HCT116 (cell line): ENCODE results near the gene ARVCF. TPM values are rescaled to one million over a fixed set of nuclear protein-coding genes. Genes with fewer than 3 reads are reported as not detected.

Experiments used
- ATAC-seq: fragments of 200-7000 bp; cut with Tn5 transposase; 2 replicates; pipeline ENCODE4 v1.9.1; 2020; ENCODE audit warnings: mild to moderate bottlenecking, moderate library complexity
- BruUV-seq: library from RNA; stranded (reverse); fragments of 400-500 nt; replicated peaks from 2 replicates; lab custom pipeline; 2021; lab: Mats Ljungman, UMichigan
- CTCF ChIA-PET: fragments of 300-600 bp; sonication (Branson Sonifier 250); formaldehyde crosslinking; loops from one replicate; lab custom pipeline; 2021; ENCODE audit warnings: antibody characterized with exemption; lab: Charles Lee
- POLR2A ChIA-PET: fragments of 300-600, 350-600 bp; sonication (Branson Sonifier 250); formaldehyde crosslinking; loops from one replicate; lab custom pipeline; 2021; ENCODE audit warnings: antibody characterized with exemption; lab: Charles Lee
- RAD21 ChIA-PET, 2 experiments: fragments of 300-600 bp; sonication (Branson Sonifier 250); formaldehyde crosslinking; loops; one replicate each; lab custom pipeline; 2023; ENCODE audit warnings: low total read pairs in 2 of 2; ENCODE audit not compliant: uncharacterized antibody in 2 of 2, unreplicated experiment in 2 of 2, low non-redundant PET in 1 of 2; lab: Charles Lee
- DNase-seq: peaks from one replicate; pipeline ENCODE4 v3.0.0-alpha.2; 2010; ENCODE audit warnings: low read depth, low spot score
- H2AFZ ChIP-seq: fragments of 200-600 bp; shearing (Covaris generic), sonication (generic); 2 replicates; pipeline ENCODE4 v1.6.1; 2017; ENCODE audit warnings: low read depth, mixed run types, mixed read lengths, antibody characterized with exemption, low read length; ENCODE audit not compliant: poor library complexity, severe bottlenecking
- H3K27ac ChIP-seq: 2 replicates; pipeline ENCODE4 v1.5.1; 2012; ENCODE audit warnings: low read depth, low read length
- H3K27me3 ChIP-seq: fragments of 200-600 bp; sonication (generic); 2 replicates; pipeline ENCODE4 v1.6.1; 2016; ENCODE audit warnings: mixed run types, low read length, mixed read lengths; ENCODE audit not compliant: insufficient read depth
- H3K36me3 ChIP-seq, 2 experiments: fragments of 200-500 bp in 1 of 2; fragments of 200-600 bp in 1 of 2; sonication (Bioruptor generic) in 1 of 2; sonication (generic) in 1 of 2; 2 replicates each; pipeline versions ENCODE4 v1.5.1 to v1.6.1; 2014 to 2016; ENCODE audit warnings: low read length in 2 of 2, inconsistent platforms in 1 of 2, mixed read lengths in 1 of 2, mixed run types in 1 of 2; ENCODE audit not compliant: insufficient read depth in 2 of 2, control insufficient read depth in 1 of 2
- H3K4me1 ChIP-seq, 2 experiments: fragments of 200-600 bp in 1 of 2; sonication (generic) in 1 of 2; 2 replicates each; pipeline versions ENCODE4 v1.5.1 to v1.6.1; 2012 to 2017; ENCODE audit warnings: low read length in 2 of 2, inconsistent platforms in 1 of 2, mild to moderate bottlenecking in 1 of 2, mixed read lengths in 1 of 2, mixed run types in 1 of 2, moderate library complexity in 1 of 2; ENCODE audit not compliant: insufficient read depth in 2 of 2, control insufficient read depth in 1 of 2
- H3K4me2 ChIP-seq: fragments of 200-600 bp; sonication (generic); 2 replicates; pipeline ENCODE4 v1.6.1; 2017; ENCODE audit warnings: mixed run types, low read length, mixed read lengths
- H3K4me3 ChIP-seq, 2 experiments: fragments of 200-600 bp in 1 of 2; sonication (generic) in 1 of 2; replicated peaks in 1 of 2; 2 replicates each; pipeline ENCODE4 v1.5.1; 2011 to 2016; ENCODE audit warnings: low read length in 2 of 2, control low read depth in 1 of 2, low read depth in 1 of 2, mild to moderate bottlenecking in 1 of 2, mixed read lengths in 1 of 2, mixed run types in 1 of 2
- H3K79me2 ChIP-seq: fragments of 200-600 bp; sonication (generic); 2 replicates; pipeline ENCODE4 v1.6.1; 2017; ENCODE audit warnings: mild to moderate bottlenecking, mixed run types, low read length, moderate library complexity, mixed read lengths; ENCODE audit not compliant: insufficient read depth
- H3K9ac ChIP-seq: fragments of 200-600 bp; sonication (generic); 2 replicates; pipeline ENCODE4 v1.6.1; 2016; ENCODE audit warnings: low read length, mixed read lengths
- H3K9me2 ChIP-seq: fragments of 200-600 bp; sonication (generic), shearing (Covaris generic); 2 replicates; pipeline ENCODE4 v1.6.1; 2017; ENCODE audit warnings: mixed run types, mild to moderate bottlenecking, moderate library complexity; ENCODE audit not compliant: insufficient read depth
- H3K9me3 ChIP-seq, 2 experiments: fragments of 200-500 bp in 1 of 2; fragments of 200-600 bp in 1 of 2; sonication (Bioruptor generic) in 1 of 2; sonication (generic) in 1 of 2; 2 replicates each; pipeline ENCODE4 v1.6.1; 2014 to 2017; ENCODE audit warnings: low read length in 2 of 2, mixed read lengths in 2 of 2, inconsistent platforms in 1 of 2, low read depth in 1 of 2, mild to moderate bottlenecking in 1 of 2, mixed run types in 1 of 2, moderate library complexity in 1 of 2; ENCODE audit not compliant: control insufficient read depth in 1 of 2, insufficient read depth in 1 of 2
- H4K20me1 ChIP-seq: fragments of 200-600 bp; sonication (generic), shearing (Covaris generic); 2 replicates; pipeline ENCODE4 v1.6.1; 2017; ENCODE audit warnings: mixed run types, mild to moderate bottlenecking, moderate library complexity; ENCODE audit not compliant: insufficient read depth
- ATF3 ChIP-seq: IDR thresholded peaks from 2 replicates; pipeline ENCODE4 v1.6.1; 2012
- CBX3 ChIP-seq: IDR thresholded peaks from 2 replicates; pipeline ENCODE4 v1.6.1; 2012; ENCODE audit warnings: low read depth
- EGR1 ChIP-seq: IDR thresholded peaks from 2 replicates; pipeline ENCODE4 v1.6.1; 2012; ENCODE audit warnings: low read depth
- EZH2 ChIP-seq: fragments of 200-600 bp; sonication (generic); IDR thresholded peaks from 2 replicates; pipeline ENCODE4 v1.6.1; 2017; ENCODE audit warnings: antibody characterized with exemption, mixed run types
- YY1 ChIP-seq: IDR thresholded peaks from 2 replicates; pipeline ENCODE4 v1.6.1; 2011; ENCODE audit warnings: low read length, low read depth, moderate library complexity, mild to moderate bottlenecking; ENCODE audit not compliant: insufficient replicate concordance; ENCODE audit errors: extremely low read depth
- ZFX ChIP-seq: fragments of 450-650 bp; IDR thresholded peaks from 2 replicates; pipeline ENCODE4 v1.6.1; 2017
- intact Hi-C: fragments of 100-400 bp; cut with micrococcal nuclease; formaldehyde crosslinking; loops from 2 replicates; pipeline ENCODE4 v1.10.0; 2022
- total RNA-seq: library from RNA; stranded (reverse); gene quantifications from one replicate; pipeline ENCODE4 v1.2.1, GENCODE V29; 2021; ENCODE audit not compliant: unreplicated experiment

ARVCF gene
- total RNA-seq, 1 experiment from 2014 or later, result 42.8 TPM

DNA sequence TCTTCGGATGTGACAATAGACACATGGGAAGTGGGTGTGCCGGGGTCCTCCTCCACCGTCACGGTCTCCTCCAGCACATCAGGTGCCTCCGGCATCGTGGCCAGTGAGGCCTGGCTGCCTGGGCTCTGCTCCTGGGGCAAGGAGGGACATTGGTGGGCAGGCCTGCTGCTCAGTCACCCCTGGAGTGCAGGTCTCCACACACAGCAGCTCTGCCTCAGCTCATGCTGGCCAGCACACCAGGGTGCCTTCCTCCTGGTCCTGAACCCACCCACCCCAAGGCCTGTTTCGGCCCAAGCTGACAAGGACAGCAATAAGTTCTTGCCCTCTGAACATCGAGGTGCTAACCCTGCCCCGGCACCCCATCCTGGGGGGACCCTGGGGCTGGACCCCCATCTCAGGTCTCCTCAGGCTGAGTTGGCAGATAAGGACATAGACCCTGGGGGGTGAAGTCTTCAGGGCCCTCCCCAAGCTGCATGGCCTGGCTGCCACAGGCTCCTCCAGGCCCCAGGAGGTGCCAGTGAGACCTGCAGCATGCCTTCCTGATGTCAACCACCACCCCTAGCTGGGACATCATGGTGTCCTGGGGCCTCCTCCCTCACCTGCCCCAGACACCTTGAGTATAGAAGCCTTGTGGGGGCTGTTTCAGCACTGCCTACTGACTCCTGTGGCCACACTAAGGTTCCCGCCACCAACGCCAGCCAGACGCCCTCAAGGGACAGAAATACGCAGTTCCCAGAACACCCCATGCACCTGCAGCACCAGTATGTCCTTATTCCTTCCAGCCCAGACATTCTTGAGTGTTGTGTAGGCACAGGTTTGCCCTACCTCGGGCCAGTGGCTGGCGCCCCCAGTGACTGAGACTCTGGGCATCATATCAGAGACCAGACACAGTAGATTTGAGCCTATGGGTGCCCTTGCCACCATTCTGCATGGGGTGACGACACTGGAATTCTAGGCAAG lies 34.4 kb downstream of the ARVCF start:
- BruUV-seq, result no TSS peak
- H3K79me2 ChIP-seq, result peaks cover 16% of the 10 kb centered on the region
- CTCF ChIA-PET, result no interaction called here
- ATAC-seq (no peak), DNase-seq (no peak)
- no peak overlapping the region; the same call in 1 of the 2 replicates for H3K27ac ChIP-seq
- no peaks in the 10 kb centered on the region for H4K20me1 ChIP-seq
- peaks cover 3 to 6% of the 10 kb centered on the region in 2 experiments; a peak in 2 of 4 replicates for H3K36me3 ChIP-seq
- 0 out of 2 replicates have a peak overlapping the region, but pooled peaks have one; percentile 96 for H3K4me2 ChIP-seq
- TF ChIP-seq CBX3 (no peak), ATF3 (no peak), YY1 (no peak), EZH2 (no peak), EGR1 (no peak), ZFX (no peak)
- no peaks in the 10 kb centered on the region for H3K9me2 ChIP-seq
- no peak overlapping the region for H2AFZ ChIP-seq
- intact Hi-C loops, result loop anchor here (10.0 kb wide), 1 partner anchor 103 kb away; the partner anchor contains the start of gene DGCR8
- H3K4me3 ChIP-seq, result no peak overlapping the region
- H3K9me3 ChIP-seq, result no peaks in the 10 kb centered on the region
- H3K9ac ChIP-seq, result no peak overlapping the region
- POLR2A ChIA-PET, result no interaction called here
- RAD21 ChIA-PET, result no interaction called here
- H3K27me3 ChIP-seq, result no peaks in the 10 kb centered on the region
- peaks cover 37 to 42% of the 10 kb centered on the region in 2 experiments for H3K4me1 ChIP-seq
